Ovary (tissue), 3 donors: ENCODE results near the gene ZBTB14.

Source experiments
- EP300 ChIP-seq: sonication (generic); formaldehyde crosslinking; IDR thresholded peaks from one replicate; pipeline ENCODE4 v1.6.1; 2017; ENCODE audit warnings: antibody characterized with exemption
- POLR2A ChIP-seq: fragments of 450-650 bp; IDR thresholded peaks from one replicate; pipeline ENCODE4 v1.6.1; 2017; ENCODE audit warnings: antibody characterized with exemption, mild to moderate bottlenecking, moderate library complexity
- TF ChIP-seq, protein P1 (sequence below), 3 donors: fragments of 450-650 bp in 2 of 3; fragments of 200-600 bp in 1 of 3; IDR thresholded peaks; one replicate each; pipeline versions ENCODE4 v1.5.1 to v1.8.0; 2016 to 2022; ENCODE audit warnings: antibody characterized with exemption in 3 of 3, mild to moderate bottlenecking in 1 of 3
- donor health status: DM: no; HTN: no; CAD: no.

DNA sequence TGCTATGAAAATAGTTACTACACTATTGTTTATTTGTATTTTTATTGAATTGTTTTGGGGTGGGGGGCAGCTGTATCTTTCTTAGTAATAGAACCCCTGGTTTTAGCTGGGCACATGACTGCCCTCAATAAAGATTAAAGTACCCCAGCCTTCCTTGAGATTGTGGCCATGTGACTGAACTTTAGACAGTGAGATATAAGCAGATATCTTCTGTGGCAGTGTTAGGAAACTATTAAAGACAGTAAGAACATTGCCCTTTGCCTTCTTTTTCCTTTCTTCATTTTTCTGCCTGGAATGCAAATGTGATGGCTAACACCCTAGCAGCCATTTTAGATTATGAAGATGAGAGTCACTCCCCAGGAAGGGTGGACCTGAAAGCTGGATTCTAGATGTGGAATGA is 50.6 kb downstream of the ZBTB14 start:
- TF ChIP-seq, protein P1, sequence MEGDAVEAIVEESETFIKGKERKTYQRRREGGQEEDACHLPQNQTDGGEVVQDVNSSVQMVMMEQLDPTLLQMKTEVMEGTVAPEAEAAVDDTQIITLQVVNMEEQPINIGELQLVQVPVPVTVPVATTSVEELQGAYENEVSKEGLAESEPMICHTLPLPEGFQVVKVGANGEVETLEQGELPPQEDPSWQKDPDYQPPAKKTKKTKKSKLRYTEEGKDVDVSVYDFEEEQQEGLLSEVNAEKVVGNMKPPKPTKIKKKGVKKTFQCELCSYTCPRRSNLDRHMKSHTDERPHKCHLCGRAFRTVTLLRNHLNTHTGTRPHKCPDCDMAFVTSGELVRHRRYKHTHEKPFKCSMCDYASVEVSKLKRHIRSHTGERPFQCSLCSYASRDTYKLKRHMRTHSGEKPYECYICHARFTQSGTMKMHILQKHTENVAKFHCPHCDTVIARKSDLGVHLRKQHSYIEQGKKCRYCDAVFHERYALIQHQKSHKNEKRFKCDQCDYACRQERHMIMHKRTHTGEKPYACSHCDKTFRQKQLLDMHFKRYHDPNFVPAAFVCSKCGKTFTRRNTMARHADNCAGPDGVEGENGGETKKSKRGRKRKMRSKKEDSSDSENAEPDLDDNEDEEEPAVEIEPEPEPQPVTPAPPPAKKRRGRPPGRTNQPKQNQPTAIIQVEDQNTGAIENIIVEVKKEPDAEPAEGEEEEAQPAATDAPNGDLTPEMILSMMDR (IDR thresholded peaks at IDR 0.05), result no peak
- TF ChIP-seq POLR2A (no peak), EP300 (no peak)
